SK-N-SH treated with all-trans-retinoic acid at 6 μM for 48 hours (cell line): ENCODE data around the gene PEX5L.

ENCODE experiments used
- ATAC-seq: fragments of 200-7000 bp; cut with Tn5 transposase; 3 replicates; pipeline ENCODE4 v1.9.1; 2020; ENCODE audit warnings: mild to moderate bottlenecking, moderate library complexity
- ARNTL ChIP-seq: fragments of 450-650 bp; formaldehyde crosslinking; IDR thresholded peaks from 2 replicates; pipeline ENCODE4 v1.5.0; 2020; ENCODE audit warnings: low read depth, mild to moderate bottlenecking, moderate library complexity, borderline replicate concordance
- CSDC2 ChIP-seq: fragments of 250-450 bp; sonication (Bioruptor Pico); IDR thresholded peaks from 2 replicates; pipeline ENCODE4 v1.5.0; 2020; ENCODE audit warnings: mild to moderate bottlenecking, moderate library complexity
- GLIS3 ChIP-seq: fragments of 250-450 bp; sonication (Bioruptor Pico); IDR thresholded peaks from 2 replicates; pipeline ENCODE4 v1.5.0; 2020; ENCODE audit warnings: mild to moderate bottlenecking, moderate library complexity
- ISL1 ChIP-seq: fragments of 250-450 bp; sonication (Bioruptor Pico); IDR thresholded peaks from 2 replicates; pipeline ENCODE4 v2.1.2; 2022; ENCODE audit warnings: mild to moderate bottlenecking, moderate library complexity
- OSR1 ChIP-seq: fragments of 250-450 bp; sonication (Bioruptor Pico); IDR thresholded peaks from 2 replicates; pipeline ENCODE4 v1.8.0; 2022; ENCODE audit warnings: moderate library complexity, mild to moderate bottlenecking, inconsistent platforms
- PPARA ChIP-seq: fragments of 250-450 bp; sonication (Bioruptor Pico); IDR thresholded peaks from 2 replicates; pipeline ENCODE4 v1.5.0; 2020; ENCODE audit warnings: mild to moderate bottlenecking, borderline replicate concordance
- RARB ChIP-seq: fragments of 250-450 bp; sonication (Bioruptor Pico); IDR thresholded peaks from 2 replicates; pipeline ENCODE4 v1.8.0; 2021; ENCODE audit warnings: mild to moderate bottlenecking, moderate library complexity
- SNAI2 ChIP-seq: fragments of 250-450 bp; sonication (Bioruptor Pico); IDR thresholded peaks from 2 replicates; pipeline ENCODE4 v1.5.0; 2020; ENCODE audit warnings: mild to moderate bottlenecking, moderate library complexity
- TCF4 ChIP-seq: fragments of 250-450 bp; sonication (Bioruptor Pico); IDR thresholded peaks from 2 replicates; pipeline ENCODE4 v1.8.0; 2021; ENCODE audit warnings: mild to moderate bottlenecking, moderate library complexity, borderline replicate concordance
- TOX ChIP-seq: fragments of 250-450 bp; sonication (Bioruptor Pico); IDR thresholded peaks from 2 replicates; pipeline ENCODE4 v1.8.0; 2021; ENCODE audit warnings: mild to moderate bottlenecking, moderate library complexity, borderline replicate concordance
- ZFP3 ChIP-seq: fragments of 250-450 bp; sonication (Bioruptor Pico); IDR thresholded peaks from 2 replicates; pipeline ENCODE4 v1.5.0; 2020; ENCODE audit warnings: mild to moderate bottlenecking, moderate library complexity
- ZFP30 ChIP-seq: fragments of 450-650 bp; formaldehyde crosslinking; IDR thresholded peaks from 2 replicates; pipeline ENCODE4 v1.5.0; 2022; ENCODE audit warnings: mild to moderate bottlenecking, moderate library complexity
- ZNF565 ChIP-seq: fragments of 450-650 bp; formaldehyde crosslinking; conservative IDR thresholded peaks from 2 replicates; pipeline ENCODE4 v1.5.0; 2020; ENCODE audit warnings: low read depth, mild to moderate bottlenecking, moderate library complexity
- ZNF70 ChIP-seq: fragments of 450-650 bp; formaldehyde crosslinking; IDR thresholded peaks from 2 replicates; pipeline ENCODE4 v1.5.0; 2020; ENCODE audit warnings: mild to moderate bottlenecking, moderate library complexity
- ZNF8 ChIP-seq: fragments of 450-650 bp; formaldehyde crosslinking; IDR thresholded peaks from 2 replicates; pipeline ENCODE4 v1.5.0; 2020; ENCODE audit warnings: mild to moderate bottlenecking, moderate library complexity
- TF ChIP-seq, protein P1 (sequence below): fragments of 250-450 bp; sonication (Bioruptor Pico); IDR thresholded peaks from 2 replicates; pipeline ENCODE4 v1.5.0; 2020; ENCODE audit warnings: mild to moderate bottlenecking, moderate library complexity
- TF ChIP-seq, protein P2 (sequence below): fragments of 250-450 bp; sonication (Bioruptor Pico); IDR thresholded peaks from 2 replicates; pipeline ENCODE4 v1.8.0; 2020; ENCODE audit warnings: mild to moderate bottlenecking, moderate library complexity, borderline replicate concordance
- TF ChIP-seq, protein P3 (sequence below): fragments of 250-450 bp; sonication (Bioruptor Pico); IDR thresholded peaks from 2 replicates; pipeline ENCODE4 v1.8.0; 2021; ENCODE audit warnings: low read depth, mild to moderate bottlenecking, moderate library complexity, borderline replicate concordance
- TF ChIP-seq, protein P4 (sequence below): fragments of 250-450 bp; sonication (Bioruptor Pico); IDR thresholded peaks from 2 replicates; pipeline ENCODE4 v1.5.1; 2020; ENCODE audit warnings: low read depth, mild to moderate bottlenecking, moderate library complexity

PEX5L gene

DNA sequence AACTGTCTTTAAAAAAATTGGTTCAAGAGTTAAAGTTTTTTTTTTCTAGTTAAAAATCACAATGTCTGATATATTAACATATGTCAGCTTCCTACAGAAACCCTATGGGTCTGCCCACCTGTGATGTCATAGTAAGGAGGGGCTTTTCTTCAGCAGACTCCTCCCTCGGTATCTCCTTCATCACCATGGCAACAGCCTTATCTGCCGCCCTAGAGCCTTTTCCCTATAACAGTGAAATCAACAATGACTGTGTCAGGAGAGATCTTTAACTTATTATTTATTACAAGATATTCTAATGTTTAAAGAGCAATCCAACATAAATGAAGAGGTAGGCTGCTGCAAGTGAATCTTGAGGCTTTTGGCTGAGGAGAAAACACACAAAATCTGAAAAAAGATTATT lies 138.7 kb downstream of the PEX5L start:
- peak; percentile 67; the same call in 2 of the 3 replicates for ATAC-seq
- TF ChIP-seq CSDC2 (CRISPR knock-in tag) = no peak
- no peak for TF ChIP-seq ZNF565 (CRISPR knock-in tag)
- TF ChIP-seq, protein P1, sequence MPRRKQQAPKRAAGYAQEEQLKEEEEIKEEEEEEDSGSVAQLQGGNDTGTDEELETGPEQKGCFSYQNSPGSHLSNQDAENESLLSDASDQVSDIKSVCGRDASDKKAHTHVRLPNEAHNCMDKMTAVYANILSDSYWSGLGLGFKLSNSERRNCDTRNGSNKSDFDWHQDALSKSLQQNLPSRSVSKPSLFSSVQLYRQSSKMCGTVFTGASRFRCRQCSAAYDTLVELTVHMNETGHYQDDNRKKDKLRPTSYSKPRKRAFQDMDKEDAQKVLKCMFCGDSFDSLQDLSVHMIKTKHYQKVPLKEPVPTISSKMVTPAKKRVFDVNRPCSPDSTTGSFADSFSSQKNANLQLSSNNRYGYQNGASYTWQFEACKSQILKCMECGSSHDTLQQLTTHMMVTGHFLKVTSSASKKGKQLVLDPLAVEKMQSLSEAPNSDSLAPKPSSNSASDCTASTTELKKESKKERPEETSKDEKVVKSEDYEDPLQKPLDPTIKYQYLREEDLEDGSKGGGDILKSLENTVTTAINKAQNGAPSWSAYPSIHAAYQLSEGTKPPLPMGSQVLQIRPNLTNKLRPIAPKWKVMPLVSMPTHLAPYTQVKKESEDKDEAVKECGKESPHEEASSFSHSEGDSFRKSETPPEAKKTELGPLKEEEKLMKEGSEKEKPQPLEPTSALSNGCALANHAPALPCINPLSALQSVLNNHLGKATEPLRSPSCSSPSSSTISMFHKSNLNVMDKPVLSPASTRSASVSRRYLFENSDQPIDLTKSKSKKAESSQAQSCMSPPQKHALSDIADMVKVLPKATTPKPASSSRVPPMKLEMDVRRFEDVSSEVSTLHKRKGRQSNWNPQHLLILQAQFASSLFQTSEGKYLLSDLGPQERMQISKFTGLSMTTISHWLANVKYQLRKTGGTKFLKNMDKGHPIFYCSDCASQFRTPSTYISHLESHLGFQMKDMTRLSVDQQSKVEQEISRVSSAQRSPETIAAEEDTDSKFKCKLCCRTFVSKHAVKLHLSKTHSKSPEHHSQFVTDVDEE (CRISPR knock-in tag) = no peak
- no peak for TF ChIP-seq OSR1
- no peak for TF ChIP-seq TOX (CRISPR knock-in tag)
- no peak for TF ChIP-seq ZNF8 (CRISPR knock-in tag)
- no peak for TF ChIP-seq ISL1 (CRISPR knock-in tag)
- TF ChIP-seq ZFP30 (CRISPR knock-in tag) = no peak
- TF ChIP-seq, protein P2, sequence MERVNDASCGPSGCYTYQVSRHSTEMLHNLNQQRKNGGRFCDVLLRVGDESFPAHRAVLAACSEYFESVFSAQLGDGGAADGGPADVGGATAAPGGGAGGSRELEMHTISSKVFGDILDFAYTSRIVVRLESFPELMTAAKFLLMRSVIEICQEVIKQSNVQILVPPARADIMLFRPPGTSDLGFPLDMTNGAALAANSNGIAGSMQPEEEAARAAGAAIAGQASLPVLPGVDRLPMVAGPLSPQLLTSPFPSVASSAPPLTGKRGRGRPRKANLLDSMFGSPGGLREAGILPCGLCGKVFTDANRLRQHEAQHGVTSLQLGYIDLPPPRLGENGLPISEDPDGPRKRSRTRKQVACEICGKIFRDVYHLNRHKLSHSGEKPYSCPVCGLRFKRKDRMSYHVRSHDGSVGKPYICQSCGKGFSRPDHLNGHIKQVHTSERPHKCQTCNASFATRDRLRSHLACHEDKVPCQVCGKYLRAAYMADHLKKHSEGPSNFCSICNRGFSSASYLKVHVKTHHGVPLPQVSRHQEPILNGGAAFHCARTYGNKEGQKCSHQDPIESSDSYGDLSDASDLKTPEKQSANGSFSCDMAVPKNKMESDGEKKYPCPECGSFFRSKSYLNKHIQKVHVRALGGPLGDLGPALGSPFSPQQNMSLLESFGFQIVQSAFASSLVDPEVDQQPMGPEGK = no peak
- TF ChIP-seq, protein P3, sequence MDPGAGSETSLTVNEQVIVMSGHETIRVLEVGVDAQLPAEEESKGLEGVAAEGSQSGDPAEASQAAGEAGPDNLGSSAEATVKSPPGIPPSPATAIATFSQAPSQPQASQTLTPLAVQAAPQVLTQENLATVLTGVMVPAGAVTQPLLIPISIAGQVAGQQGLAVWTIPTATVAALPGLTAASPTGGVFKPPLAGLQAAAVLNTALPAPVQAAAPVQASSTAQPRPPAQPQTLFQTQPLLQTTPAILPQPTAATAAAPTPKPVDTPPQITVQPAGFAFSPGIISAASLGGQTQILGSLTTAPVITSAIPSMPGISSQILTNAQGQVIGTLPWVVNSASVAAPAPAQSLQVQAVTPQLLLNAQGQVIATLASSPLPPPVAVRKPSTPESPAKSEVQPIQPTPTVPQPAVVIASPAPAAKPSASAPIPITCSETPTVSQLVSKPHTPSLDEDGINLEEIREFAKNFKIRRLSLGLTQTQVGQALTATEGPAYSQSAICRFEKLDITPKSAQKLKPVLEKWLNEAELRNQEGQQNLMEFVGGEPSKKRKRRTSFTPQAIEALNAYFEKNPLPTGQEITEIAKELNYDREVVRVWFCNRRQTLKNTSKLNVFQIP = no peak
- no peak for TF ChIP-seq GLIS3 (CRISPR knock-in tag)

DNA sequence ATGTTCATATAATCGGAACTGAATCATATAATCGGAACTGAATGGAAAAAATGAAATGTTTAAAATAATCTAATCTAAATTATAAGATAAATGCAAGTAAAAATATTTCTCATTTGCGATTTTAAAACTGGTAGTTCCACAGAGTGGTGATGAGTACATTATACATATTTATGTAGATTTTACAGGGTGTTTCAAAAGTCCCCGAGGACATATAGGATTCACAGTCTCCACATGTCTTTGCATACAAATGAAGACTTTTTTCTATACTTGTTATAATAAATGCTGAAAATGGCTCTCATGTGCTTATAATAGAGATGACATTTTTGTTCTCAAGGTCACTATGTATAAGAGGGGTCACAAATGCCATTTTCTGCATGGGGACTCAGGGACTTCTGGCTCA lies 139.5 kb downstream of the PEX5L start:
- TF ChIP-seq, protein P3 = no peak
- TF ChIP-seq ZNF70 (CRISPR knock-in tag) (no peak), OSR1 (no peak), CSDC2 (CRISPR knock-in tag) (no peak), GLIS3 (CRISPR knock-in tag) (no peak), ZFP3 (no peak), ZNF565 (CRISPR knock-in tag) (no peak), PPARA (CRISPR knock-in tag) (no peak), SNAI2 (CRISPR knock-in tag) (no peak), ZNF8 (CRISPR knock-in tag) (no peak), TCF4 (CRISPR knock-in tag) (no peak)
- TF ChIP-seq, protein P2 = no peak
- no peak for ATAC-seq

DNA sequence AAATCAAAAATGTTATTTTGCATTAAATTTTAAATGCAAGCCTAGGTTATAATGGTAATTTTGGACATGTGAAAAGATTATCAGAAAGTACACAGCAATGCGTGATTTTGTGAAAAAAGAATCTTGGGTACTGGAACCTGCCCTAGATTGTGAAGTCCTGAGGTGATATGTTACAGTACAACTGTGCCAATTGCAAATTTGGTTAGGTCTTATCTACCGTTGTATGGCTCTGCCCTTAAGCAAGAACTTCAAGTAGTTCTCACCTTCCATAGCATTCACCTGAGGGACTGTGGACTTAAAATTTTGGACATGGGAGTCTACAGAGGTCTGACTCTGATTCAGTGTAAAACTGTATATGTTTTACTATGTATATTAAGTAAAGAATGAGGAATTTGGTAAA lies 140.2 kb downstream of the PEX5L start:
- ATAC-seq = no peak
- TF ChIP-seq, protein P1 (CRISPR knock-in tag) = no peak
- TF ChIP-seq ARNTL (CRISPR knock-in tag) (no peak), ZNF565 (CRISPR knock-in tag) (no peak), RARB (CRISPR knock-in tag) (no peak), OSR1 (no peak), ZNF8 (CRISPR knock-in tag) (no peak), ZFP3 (no peak), GLIS3 (CRISPR knock-in tag) (no peak)
- TF ChIP-seq, protein P4, sequence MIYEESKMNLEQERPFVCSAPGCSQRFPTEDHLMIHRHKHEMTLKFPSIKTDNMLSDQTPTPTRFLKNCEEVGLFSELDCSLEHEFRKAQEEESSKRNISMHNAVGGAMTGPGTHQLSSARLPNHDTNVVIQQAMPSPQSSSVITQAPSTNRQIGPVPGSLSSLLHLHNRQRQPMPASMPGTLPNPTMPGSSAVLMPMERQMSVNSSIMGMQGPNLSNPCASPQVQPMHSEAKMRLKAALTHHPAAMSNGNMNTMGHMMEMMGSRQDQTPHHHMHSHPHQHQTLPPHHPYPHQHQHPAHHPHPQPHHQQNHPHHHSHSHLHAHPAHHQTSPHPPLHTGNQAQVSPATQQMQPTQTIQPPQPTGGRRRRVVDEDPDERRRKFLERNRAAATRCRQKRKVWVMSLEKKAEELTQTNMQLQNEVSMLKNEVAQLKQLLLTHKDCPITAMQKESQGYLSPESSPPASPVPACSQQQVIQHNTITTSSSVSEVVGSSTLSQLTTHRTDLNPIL (CRISPR knock-in tag) = no peak
